Sciatic nerve (tissue), 2 donors: Measurements from ENCODE around the gene GPR85. TPM values are rescaled to one million over a fixed set of nuclear protein-coding genes. Genes with fewer than 3 reads are reported as not detected.
"Not testable (repeated sequence)": the region's sequence is repeated elsewhere in the genome, so short reads cannot be mapped to it uniquely, and the experiment has no call there.

ENCODE experiments used
- ATAC-seq: fragments of 200-7000 bp; cut with Tn5 transposase; one replicate; pipeline ENCODE4 v1.9.1; 2020; ENCODE audit warnings: mild to moderate bottlenecking, moderate library complexity
- DNase-seq: peaks from one replicate; pipeline ENCODE4 v3.0.0-alpha.2; 2020; ENCODE audit warnings: low spot score
- intact Hi-C: fragments of 100-400 bp; cut with DNase I; formaldehyde crosslinking; loops from one replicate; pipeline ENCODE4 v1.14.2; 2022
- total RNA-seq: library from RNA; stranded (reverse); fragmentation: NEBNext Ultra II Directional; extraction: Animal tissue kit (Norgen Biotek cat#: 25700); gene quantifications from one replicate; pipeline ENCODE4 v1.2.1, GENCODE V29; 2021
- donor health status: DM: no; HTN: no; CAD: no.
- donor health status: DM: no; HTN: no; CAD: no.

Gene GPR85
- total RNA-seq, 1 donor from 2014 or later: 1.6 TPM

DNA sequence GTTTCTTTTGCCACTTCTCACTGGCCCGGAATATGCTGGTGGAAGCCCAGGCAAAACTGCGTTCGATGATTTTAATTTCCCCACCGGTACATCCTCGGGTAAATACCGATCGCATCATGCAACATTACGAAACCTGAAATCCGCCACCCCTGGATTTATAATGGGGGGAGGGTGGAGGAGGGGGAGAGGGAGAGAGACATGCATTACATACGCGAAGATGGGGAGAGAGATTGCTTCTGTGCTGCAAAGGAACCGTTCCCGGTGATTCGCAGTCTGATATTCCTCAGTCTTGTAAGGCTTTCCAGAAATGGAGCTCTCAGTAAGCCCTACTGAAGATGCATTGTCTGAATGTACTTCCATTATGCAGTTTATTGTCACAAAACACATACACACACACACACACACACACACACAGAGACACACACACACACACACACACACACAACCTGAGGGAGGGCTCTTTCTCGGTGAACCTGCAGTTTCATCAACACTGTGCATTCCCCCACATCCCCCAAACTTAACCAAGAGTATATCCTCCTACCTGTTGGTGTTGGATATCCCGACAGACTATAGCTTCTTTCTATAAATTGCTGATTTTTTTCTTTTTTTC lies 741 bp downstream of the GPR85 start:
- DNase-seq: no peak
- peak; percentile 36 for ATAC-seq
- intact Hi-C loops: no loop called here

DNA sequence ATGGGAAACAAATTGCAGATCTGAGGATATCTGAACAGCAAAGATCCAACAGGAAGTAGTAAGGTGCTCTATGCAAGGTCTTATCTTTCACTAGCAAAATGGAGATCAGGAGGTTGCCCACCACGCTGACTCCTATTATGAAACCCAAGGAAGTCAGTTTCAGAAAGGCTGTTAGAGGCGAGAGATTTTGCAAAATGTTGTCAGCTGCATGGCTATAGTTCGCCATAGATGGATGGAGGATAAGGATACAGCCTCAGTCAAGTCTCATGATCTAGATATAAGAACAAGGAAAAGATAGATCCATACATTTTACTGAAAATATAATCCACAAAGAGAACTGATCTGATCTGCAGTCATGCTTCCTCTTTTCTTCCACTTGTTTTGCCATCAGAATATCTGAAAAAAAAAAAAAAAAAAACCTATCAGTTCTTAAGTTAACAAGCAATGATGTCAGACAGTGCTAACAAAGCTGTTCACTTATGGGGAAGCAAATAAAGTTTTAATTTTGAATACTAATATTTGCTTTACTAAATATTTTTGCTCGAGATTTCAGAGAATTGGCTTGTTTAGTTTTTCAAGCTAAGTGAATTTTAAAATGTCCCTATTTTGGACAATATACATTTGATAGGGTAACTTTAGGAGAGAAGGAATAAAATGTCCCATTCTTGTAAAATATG lies 2.0 kb downstream of the GPR85 start:
- intact Hi-C loops: no loop called here
- DNase-seq: no peak
- ATAC-seq: no peak

DNA sequence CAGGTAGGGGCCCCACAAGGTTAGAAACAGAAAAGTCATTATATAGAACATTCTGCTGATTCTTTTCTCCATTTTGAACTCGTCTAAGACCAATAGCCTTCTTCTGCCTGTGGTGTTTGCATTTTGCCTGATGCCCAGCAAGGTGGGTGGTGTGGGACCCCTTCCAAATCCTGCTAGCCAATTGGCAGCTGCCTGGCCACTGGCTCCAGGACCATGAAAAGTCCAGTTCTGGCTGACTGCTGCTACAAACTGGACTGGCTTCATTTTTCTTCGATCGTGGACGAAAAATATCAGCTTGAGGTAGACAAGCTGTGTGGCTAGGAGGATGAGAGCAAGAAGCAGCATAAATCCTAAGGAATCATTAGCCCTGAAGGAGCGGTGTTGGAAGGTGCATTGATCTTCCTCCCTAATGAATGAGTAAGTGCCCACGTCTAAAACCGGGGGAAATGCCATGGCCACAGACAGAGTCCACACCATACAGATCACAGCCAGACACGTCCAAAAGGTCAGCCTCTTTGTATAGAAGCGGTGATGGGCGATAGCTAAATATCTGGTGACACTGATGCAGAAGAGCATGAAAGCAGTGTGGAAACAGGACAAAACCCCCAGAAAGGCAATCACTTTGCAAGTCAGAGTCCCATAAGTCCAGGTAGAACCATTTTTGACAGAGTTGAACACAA lies 2.7 kb downstream of the GPR85 start:
- intact Hi-C loops: no loop called here
- ATAC-seq: no peak

DNA sequence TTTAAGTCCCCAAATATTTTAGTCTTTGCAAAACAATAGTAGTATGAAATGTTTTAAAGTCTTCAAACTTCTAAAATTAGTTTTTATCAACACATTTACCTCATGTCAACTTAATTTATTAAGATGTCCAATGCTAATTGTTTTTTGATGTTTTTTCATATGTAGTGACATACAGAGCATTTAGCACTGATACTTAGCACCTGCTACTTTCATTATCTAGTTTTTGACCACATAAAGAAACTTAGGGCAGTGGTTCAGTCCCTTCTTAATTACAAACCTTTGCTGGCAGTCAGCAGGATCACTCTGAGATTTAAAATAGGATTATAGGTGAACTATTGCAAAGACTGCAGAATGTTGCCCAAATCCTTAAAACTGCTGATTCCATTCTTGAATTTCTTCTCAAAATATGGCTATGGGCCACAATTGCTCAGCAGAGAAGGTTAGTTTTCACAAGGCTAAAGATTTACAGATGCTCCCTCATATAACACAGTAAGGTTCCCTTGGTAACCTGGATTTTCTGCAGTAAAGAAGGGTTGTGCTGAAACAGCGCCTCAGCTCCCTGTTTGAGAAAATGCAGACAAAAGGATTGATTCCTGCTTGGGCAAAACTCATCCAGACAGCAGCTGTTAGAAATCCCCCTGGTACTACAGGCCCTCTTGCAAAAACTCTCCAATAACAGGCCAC lies 3.4 kb downstream of the GPR85 start:
- intact Hi-C loops: no loop called here
- DNase-seq: no peak

More for the DNA sequence above, 2.7 kb downstream of the GPR85 start:
- DNase-seq: no peak

DNA sequence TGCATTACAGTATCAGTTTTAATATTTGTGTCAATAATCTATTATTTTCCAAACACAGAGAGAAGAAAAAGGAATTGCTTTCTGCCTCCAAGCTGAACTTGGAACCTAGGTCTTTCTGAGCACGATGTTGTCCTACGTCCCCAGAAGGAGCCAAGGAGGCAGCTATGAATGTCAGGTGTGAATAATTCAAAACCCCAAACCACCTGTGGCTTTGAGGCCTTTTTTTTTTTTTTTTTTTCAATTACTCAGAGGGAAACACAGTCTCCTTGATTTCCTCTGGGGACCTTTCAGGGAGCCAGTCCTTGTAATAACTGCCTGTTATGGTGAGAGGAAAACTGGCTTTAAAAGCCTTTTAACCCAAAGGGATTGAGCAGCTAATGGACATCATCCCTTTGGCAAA lies 8.3 kb downstream of the GPR85 start:
- DNase-seq (no peak), ATAC-seq (no peak)
- intact Hi-C loops: no loop called here

More for the DNA sequence above, 3.4 kb downstream of the GPR85 start:
- no peak for ATAC-seq

DNA sequence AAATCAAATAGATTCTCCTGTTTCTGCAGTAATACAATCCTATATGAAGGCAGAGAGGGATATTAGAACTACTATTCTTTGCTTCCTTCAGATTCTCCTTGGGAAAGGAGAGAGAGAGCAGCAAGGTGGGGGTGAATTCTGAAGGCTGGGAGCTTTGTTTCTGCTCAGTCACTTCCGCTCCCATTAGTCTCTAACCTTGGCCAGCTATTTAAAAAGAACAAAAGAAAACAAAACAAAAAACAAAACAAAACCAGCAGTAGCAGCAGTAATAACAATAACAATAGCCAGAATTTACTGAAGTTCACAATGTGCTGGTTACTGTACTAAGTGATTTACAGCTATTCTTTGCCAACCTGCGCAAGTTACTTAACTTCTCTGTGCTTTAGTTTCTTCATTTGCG lies 9.9 kb downstream of the GPR85 start:
- intact Hi-C loops: no loop called here
- DNase-seq (no peak), ATAC-seq (no peak)

DNA sequence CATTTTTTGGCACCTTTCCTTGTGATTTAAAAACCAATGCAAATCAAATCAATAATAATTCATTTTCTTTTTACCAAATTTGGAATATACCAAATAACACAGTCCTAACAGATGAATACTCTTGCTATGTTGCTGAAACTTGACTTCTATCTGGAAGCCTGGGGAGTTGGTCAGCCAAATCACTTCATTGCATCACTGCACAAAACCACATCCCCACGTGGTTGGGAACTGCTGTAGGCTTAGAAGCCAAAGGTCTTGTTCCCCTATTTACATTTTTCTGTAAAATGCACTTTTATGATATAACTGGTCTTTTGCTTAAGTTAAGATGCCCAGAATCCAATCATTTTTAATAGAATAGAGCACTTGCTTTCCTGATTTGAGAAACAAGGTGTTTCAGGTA lies 15.2 kb downstream of the GPR85 start:
- no peak for ATAC-seq
- intact Hi-C loops: no loop called here
- DNase-seq: no peak

DNA sequence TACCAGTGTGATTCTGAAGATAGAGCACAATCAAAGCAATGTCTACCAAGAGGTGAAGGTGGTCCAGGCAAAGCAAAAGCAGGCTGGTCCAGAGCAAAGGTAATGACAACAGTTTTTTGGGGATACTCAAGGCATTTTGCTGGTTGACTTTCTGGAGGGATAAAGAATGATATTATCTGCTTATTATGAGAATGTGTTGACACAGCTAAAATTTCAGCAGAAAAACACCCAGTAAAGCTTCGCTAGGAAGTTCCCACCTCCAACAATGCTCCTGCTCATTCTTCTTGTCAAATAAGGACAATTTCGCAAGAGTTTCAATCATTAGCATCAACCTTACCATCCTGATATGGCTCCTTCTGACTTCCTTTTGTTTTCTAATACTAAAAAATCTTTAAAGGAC lies 24.1 kb downstream of the GPR85 start:
- intact Hi-C loops: no loop called here
- DNase-seq: no peak
- no peak for ATAC-seq

DNA sequence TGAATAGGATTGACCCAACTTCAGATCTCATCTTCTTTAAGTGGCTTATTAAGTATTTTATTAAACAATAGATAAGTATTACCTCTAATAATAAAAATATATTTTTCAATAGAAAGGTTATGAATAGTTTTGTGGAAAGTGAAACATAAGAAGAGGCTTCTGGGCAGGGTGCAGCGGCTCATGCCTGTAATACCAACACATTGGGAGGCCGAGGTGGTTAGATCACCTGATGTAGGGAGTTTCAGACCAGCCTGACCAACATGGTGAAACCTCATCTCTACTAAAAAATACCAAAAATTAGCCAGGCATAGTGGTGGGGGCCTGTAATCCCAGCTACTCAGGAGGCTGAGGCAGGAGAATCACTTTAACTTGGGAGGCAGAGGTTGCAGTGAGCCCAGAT lies 26.5 kb downstream of the GPR85 start:
- DNase-seq: no peak
- no peak for ATAC-seq
- intact Hi-C loops: no loop called here

DNA sequence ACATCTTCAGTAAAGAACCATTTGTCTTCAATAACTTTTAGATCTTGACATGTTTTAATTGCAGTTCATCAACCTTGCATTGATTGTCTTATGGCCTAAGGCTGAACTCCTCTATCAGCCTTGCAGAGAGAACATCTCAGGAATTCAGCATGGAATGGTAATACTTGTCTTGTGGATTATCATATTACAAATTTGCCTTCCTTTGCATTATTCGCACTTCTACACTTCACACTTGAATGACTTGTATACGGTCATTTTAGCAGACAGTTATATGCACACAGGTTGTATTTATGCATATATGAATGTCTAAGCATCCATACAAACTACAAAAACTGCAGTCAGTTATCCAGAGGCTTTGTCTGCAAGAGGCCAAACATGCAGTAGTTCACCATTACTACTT lies 31.7 kb downstream of the GPR85 start:
- DNase-seq (no peak), ATAC-seq (no peak)
- intact Hi-C loops: no loop called here

DNA sequence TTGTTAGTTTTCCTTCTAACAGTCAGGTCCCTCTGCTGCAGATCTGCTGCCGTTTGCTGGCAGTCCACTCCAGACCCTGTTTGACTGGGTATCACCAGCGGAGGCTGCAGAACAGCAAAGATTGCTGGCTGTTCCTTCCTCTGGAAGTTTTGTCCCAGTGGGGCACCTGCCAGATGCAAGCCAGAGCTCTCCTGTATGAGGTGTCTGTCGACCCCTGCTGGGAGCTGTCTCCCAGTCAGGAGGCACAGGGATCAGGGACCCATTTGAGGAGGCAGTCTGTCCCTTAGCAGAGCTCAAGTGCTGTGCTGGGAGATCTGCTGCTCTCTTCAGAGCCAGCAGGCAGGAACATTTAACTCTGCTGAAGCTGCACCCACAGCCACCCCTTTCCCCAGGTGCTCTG lies 32.4 kb downstream of the GPR85 start:
- DNase-seq, intact Hi-C loops: not testable (repeated sequence)

DNA sequence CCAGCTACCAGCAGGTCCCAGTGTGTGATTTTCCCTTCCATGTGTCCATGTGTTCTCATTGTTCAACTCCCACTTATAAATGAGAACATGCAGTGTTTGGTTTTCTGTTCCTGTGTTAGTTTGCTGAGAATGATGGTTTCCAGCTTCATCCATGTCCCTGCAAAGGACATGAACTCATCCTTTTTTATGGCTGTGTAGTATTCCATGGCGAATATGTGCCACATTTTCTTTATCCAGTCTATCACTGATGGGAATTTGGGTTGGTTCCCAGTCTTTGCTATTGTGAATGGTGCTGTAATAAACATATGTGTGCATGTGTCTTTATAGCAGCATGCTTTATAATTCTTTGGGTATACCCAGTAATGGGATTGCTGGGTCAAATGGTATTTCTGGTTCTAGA lies 37.4 kb downstream of the GPR85 start:
- intact Hi-C loops, DNase-seq: not testable (repeated sequence)

More for the DNA sequence above, 32.4 kb downstream of the GPR85 start:
- not testable (repeated sequence) for ATAC-seq

DNA sequence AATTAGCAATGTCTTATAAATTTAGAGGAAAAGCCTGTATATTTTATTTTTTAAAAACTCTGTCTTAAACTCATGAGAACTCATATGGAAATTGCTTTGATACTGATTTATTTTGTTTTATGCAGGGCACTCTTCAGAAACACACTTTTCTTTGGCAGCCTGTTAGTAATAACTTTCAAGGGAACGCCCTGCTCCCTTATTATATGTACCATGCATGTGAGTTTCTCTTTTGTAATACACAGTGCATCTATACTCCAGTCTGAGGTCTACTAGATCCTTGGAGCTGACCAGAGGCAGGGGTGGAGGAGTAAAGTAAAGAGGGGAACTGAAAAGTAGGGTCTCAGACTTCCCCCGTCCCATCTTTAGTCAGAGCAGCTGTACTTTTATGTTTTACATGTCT lies 40.2 kb downstream of the GPR85 start:
- ATAC-seq (no peak), DNase-seq (no peak)
- intact Hi-C loops: no loop called here

More for the DNA sequence above, 37.4 kb downstream of the GPR85 start:
- ATAC-seq: not testable (repeated sequence)

DNA sequence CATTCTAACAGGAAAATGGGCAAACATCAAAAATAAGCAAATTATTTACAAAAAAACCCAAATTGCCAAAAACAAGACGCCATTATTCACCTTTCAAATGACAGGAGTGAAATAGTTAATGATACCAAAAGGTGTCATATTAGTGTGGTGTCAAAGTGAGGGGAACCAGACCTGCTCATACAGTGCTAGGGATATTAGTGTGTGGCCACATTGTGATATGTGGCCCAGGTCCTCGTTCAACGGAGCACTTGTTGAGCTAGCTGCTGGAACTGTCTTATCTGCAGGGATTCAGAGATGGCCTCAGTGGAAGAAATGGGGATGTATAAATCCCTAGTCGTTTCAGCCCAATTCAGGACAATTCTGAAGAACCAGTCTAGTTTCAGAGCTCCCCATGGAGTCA lies 41.2 kb downstream of the GPR85 start:
- ATAC-seq: no peak
- intact Hi-C loops: no loop called here
- no peak for DNase-seq

DNA sequence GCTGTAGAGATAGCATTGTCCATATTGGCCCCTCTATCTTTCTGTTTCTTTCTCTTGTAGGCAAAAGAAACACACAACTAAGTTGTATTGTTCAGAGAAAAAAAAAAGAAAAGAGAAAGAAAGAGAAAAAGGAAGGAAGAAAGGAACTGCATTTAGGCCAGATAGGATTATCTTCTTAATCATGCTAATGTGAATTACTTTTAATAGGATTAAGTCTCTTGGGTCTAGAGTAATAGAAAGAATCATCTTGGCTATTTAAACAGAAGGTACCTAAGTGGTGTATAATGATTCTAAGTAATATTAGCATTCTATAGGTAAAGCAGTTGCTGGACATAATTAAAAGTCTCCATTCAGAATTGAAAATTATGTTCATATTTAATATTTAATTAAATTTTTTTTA lies 42.2 kb downstream of the GPR85 start:
- no peak for ATAC-seq
- no peak for DNase-seq
- intact Hi-C loops: no loop called here

DNA sequence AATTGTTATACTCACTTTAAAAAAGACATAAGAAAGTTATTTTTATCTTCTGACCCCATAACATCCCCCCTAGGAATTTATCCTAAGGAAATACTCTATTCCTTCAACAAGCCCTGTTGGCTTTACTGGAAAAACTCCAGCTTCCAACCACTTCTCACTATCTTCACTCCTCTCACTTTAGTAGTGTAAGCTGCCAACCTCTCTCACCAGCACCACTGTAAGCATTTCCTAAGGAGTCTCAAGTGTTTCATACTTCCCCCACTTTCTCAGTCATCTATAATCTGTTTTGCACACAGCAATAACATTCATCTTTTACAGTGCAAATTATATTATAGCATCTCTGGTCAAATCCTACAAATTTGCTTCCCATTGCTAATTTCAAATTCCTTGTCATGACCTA lies 45.8 kb downstream of the GPR85 start:
- intact Hi-C loops: no loop called here
- ATAC-seq: no peak
- DNase-seq: no peak

DNA sequence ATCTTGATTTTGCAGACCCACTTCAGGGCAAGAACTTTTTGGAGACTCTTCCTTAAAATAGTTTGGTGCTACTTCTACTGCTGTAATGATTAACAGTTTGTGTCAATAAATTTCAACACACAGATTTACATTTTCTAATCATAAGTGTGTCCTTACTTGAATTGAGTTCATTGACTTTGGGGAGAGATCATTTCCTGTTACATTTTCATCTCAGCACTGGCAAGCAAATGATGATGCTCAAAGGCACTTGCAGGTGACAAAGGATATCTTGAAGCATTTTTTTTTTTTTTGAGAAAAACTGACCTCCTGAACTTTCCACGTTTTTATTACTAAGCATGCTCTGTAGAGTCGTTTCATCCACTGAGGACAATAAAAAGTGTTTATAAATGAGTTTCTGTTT lies 52.7 kb downstream of the GPR85 start:
- intact Hi-C loops: no loop called here
- DNase-seq (no peak), ATAC-seq (no peak)
